Caco-2 (cell line): ENCODE data around the gene PCDHB5. TPM values are rescaled to one million over a fixed set of nuclear protein-coding genes. Genes with fewer than 3 reads are reported as not detected.
"Not testable (repeated sequence)": the region's sequence is repeated elsewhere in the genome, so short reads cannot be mapped to it uniquely, and the experiment has no call there.

ENCODE experiments used
- BruUV-seq: library from RNA; stranded (reverse); fragments of 400-500 nt; replicated peaks from 2 replicates; lab custom pipeline; 2021; lab: Mats Ljungman, UMichigan
- CTCF ChIA-PET: fragments of 300-600 bp; sonication (Branson Sonifier 250); formaldehyde crosslinking; loops from one replicate; lab custom pipeline; 2022; ENCODE audit warnings: antibody characterized with exemption; lab: Charles Lee
- POLR2A ChIA-PET: fragments of 300-600 bp; sonication (Branson Sonifier 250); formaldehyde crosslinking; loops from one replicate; lab custom pipeline; 2022; ENCODE audit warnings: antibody characterized with exemption; lab: Charles Lee
- DNase-seq, 2 experiments: peaks; one replicate each; pipeline versions ENCODE4 v3.0.0 to v3.0.0-alpha.2; 2020 to 2022
- H3K27me3 ChIP-seq: replicated peaks from 2 replicates; pipeline ENCODE4 v1.6.0; 2011; ENCODE audit warnings: low read length; ENCODE audit not compliant: control insufficient read depth, insufficient read depth
- H3K36me3 ChIP-seq: 2 replicates; pipeline ENCODE4 v1.5.1; 2011; ENCODE audit warnings: low read length; ENCODE audit not compliant: control insufficient read depth, insufficient read depth
- H3K4me1 ChIP-seq: fragments of 250-450 bp; sonication (Bioruptor Pico); 2 replicates; pipeline ENCODE4 v1.5.1; 2020; ENCODE audit warnings: mild to moderate bottlenecking
- H3K4me3 ChIP-seq: 2 replicates; pipeline ENCODE4 v1.5.1; 2011; ENCODE audit warnings: low read depth, mild to moderate bottlenecking, control low read depth, low read length
- H3K9me3 ChIP-seq: fragments of 250-450 bp; sonication (Bioruptor Pico); 2 replicates; pipeline ENCODE4 v1.5.1; 2020; ENCODE audit warnings: mild to moderate bottlenecking, moderate library complexity
- H3K27ac Mint-ChIP-seq: one replicate; pipeline ENCODE4 v1.8.0; 2022; ENCODE audit warnings: mixed read lengths; ENCODE audit not compliant: unreplicated experiment
- H3K27me3 Mint-ChIP-seq: one replicate; pipeline ENCODE4 v1.8.0; 2022; ENCODE audit warnings: mixed read lengths; ENCODE audit not compliant: insufficient read depth, unreplicated experiment
- H3K36me3 Mint-ChIP-seq: one replicate; pipeline ENCODE4 v1.8.0; 2022; ENCODE audit warnings: mild to moderate bottlenecking, mixed read lengths; ENCODE audit not compliant: insufficient read depth, unreplicated experiment
- H3K4me1 Mint-ChIP-seq: one replicate; pipeline ENCODE4 v1.8.0; 2022; ENCODE audit warnings: low read depth, mixed read lengths; ENCODE audit not compliant: unreplicated experiment
- H3K4me3 Mint-ChIP-seq: one replicate; pipeline ENCODE4 v1.8.0; 2022; ENCODE audit warnings: mild to moderate bottlenecking, moderate library complexity, mixed read lengths; ENCODE audit not compliant: unreplicated experiment
- H3K9me3 Mint-ChIP-seq: one replicate; pipeline ENCODE4 v1.8.0; 2022; ENCODE audit warnings: mixed read lengths; ENCODE audit not compliant: unreplicated experiment
- intact Hi-C: fragments of 100-400 bp; cut with micrococcal nuclease; formaldehyde crosslinking; loops from one replicate; pipeline ENCODE4 v1.10.0; 2022; ENCODE audit not compliant: unreplicated experiment
- total RNA-seq: library from RNA; stranded (reverse); gene quantifications from 2 replicates; pipeline ENCODE4 v1.2.3, GENCODE V29; 2022
- TF ChIP-seq, protein P1 (sequence below), 2 experiments: fragments of 200-600 bp in 1 of 2; IDR thresholded peaks; 1 replicate in 1 of 2; 2 replicates in 1 of 2; pipeline versions ENCODE4 v1.5.1 to v1.8.0; 2011 to 2022; ENCODE audit warnings: antibody characterized with exemption in 1 of 2, control low read depth in 1 of 2, inconsistent platforms in 1 of 2, low read depth in 1 of 2, low read length in 1 of 2, mild to moderate bottlenecking in 1 of 2, moderate library complexity in 1 of 2; ENCODE audit not compliant: insufficient read depth in 1 of 2, severe bottlenecking in 1 of 2, unreplicated experiment in 1 of 2

The PCDHB5 gene
- total RNA-seq, 1 experiment from 2014 or later: not detected

GRCh38 chr5:141150224-141150992, 15.4 kb downstream of the PCDHB5 start:
- Histone ChIP-seq H3K27me3 (no peaks in the 10 kb centered on the region), H3K9me3 (no peaks in the 10 kb centered on the region), H3K36me3 (no peaks in the 10 kb centered on the region), H3K4me3 (no peak overlapping the region), H3K4me1 (no peaks in the 10 kb centered on the region)
- Mint-ChIP-seq H3K36me3 (no peaks in the 10 kb centered on the region), H3K4me3 (no peak overlapping the region), H3K9me3 (peaks cover 44% of the 10 kb centered on the region), H3K27ac (no peak overlapping the region), H3K27me3 (no peaks in the 10 kb centered on the region), H3K4me1 (no peaks in the 10 kb centered on the region)
- intact Hi-C loops: no loop called here
- CTCF ChIA-PET: no interaction called here
- no TSS peak for BruUV-seq
- TF ChIP-seq, protein P1, sequence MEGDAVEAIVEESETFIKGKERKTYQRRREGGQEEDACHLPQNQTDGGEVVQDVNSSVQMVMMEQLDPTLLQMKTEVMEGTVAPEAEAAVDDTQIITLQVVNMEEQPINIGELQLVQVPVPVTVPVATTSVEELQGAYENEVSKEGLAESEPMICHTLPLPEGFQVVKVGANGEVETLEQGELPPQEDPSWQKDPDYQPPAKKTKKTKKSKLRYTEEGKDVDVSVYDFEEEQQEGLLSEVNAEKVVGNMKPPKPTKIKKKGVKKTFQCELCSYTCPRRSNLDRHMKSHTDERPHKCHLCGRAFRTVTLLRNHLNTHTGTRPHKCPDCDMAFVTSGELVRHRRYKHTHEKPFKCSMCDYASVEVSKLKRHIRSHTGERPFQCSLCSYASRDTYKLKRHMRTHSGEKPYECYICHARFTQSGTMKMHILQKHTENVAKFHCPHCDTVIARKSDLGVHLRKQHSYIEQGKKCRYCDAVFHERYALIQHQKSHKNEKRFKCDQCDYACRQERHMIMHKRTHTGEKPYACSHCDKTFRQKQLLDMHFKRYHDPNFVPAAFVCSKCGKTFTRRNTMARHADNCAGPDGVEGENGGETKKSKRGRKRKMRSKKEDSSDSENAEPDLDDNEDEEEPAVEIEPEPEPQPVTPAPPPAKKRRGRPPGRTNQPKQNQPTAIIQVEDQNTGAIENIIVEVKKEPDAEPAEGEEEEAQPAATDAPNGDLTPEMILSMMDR (IDR thresholded peaks at IDR 0.05; ENCODE audit: insufficient read depth in 1 of 2, low read depth in 1 of 2, low read length in 1 of 2, severe bottlenecking in 1 of 2, unreplicated experiment in 1 of 2): no peak
- POLR2A ChIA-PET: no interaction called here
- no peak for DNase-seq

DNA sequence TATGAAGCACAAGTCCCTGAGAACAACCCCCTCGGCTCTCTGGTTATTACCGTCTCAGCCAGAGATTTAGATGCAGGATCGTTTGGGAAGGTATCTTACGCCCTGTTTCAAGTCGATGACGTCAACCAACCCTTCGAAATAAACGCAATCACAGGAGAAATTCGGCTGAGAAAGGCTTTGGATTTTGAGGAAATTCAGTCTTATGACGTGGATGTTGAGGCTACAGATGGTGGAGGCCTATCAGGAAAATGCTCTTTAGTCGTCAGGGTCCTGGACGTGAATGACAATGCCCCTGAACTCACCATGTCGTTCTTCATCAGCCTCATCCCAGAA, 16.0 kb downstream of the PCDHB5 start:
- H3K9me3 ChIP-seq: 0 out of 2 replicates have a peak, but pooled peaks cover 4% of the 10 kb centered on the region
- intact Hi-C loops: no loop called here
- H3K36me3 ChIP-seq: no peaks in the 10 kb centered on the region
- H3K4me1 Mint-ChIP-seq: no peaks in the 10 kb centered on the region
- BruUV-seq: no TSS peak
- peaks cover 44% of the 10 kb centered on the region for H3K9me3 Mint-ChIP-seq
- H3K27me3 ChIP-seq: no peaks in the 10 kb centered on the region
- no peak overlapping the region for H3K27ac Mint-ChIP-seq
- H3K4me1 ChIP-seq: no peaks in the 10 kb centered on the region
- H3K27me3 Mint-ChIP-seq: no peaks in the 10 kb centered on the region
- TF ChIP-seq, protein P1 (IDR thresholded peaks at IDR 0.05; ENCODE audit: insufficient read depth in 1 of 2, low read depth in 1 of 2, low read length in 1 of 2, severe bottlenecking in 1 of 2, unreplicated experiment in 1 of 2): no peak
- H3K36me3 Mint-ChIP-seq: no peaks in the 10 kb centered on the region
- CTCF ChIA-PET: no interaction called here
- no peak for DNase-seq
- no peak overlapping the region for H3K4me3 Mint-ChIP-seq
- POLR2A ChIA-PET: no interaction called here
- H3K4me3 ChIP-seq: no peak overlapping the region

- CTCF ChIA-PET, H3K4me1 Mint-ChIP-seq: not testable (repeated sequence)
- peaks cover 44% of the 10 kb centered on the region for H3K9me3 Mint-ChIP-seq
Measured at GRCh38 chr5:141151632-141152031, 16.6 kb downstream of the PCDHB5 start.

GRCh38 chr5:141152096-141152495, 17.1 kb downstream of the PCDHB5 start:
- CTCF ChIA-PET, H3K27me3 Mint-ChIP-seq, H3K36me3 ChIP-seq, intact Hi-C loops, H3K4me3 ChIP-seq, H3K4me1 ChIP-seq, H3K9me3 ChIP-seq, H3K4me1 Mint-ChIP-seq, POLR2A ChIA-PET, H3K36me3 Mint-ChIP-seq, BruUV-seq, DNase-seq, H3K27ac Mint-ChIP-seq, H3K27me3 ChIP-seq, H3K4me3 Mint-ChIP-seq: not testable (repeated sequence)
- peaks cover 44% of the 10 kb centered on the region for H3K9me3 Mint-ChIP-seq

More at GRCh38 chr5:141151632-141152031, 16.6 kb downstream of the PCDHB5 start:
- DNase-seq, H3K27me3 Mint-ChIP-seq, H3K36me3 Mint-ChIP-seq, H3K36me3 ChIP-seq, H3K9me3 ChIP-seq, intact Hi-C loops, H3K4me1 ChIP-seq, H3K27me3 ChIP-seq, H3K27ac Mint-ChIP-seq, H3K4me3 ChIP-seq, POLR2A ChIA-PET, BruUV-seq, H3K4me3 Mint-ChIP-seq: not testable (repeated sequence)
